PFSK-1 (cell line): ENCODE data around the gene PIK3R5.

ENCODE experiments used
- FOXP2 ChIP-seq: optimal IDR thresholded peaks from 2 replicates; pipeline ENCODE3; 2011; ENCODE audit warnings: borderline replicate concordance, control low read depth, inconsistent platforms; ENCODE audit not compliant: insufficient read depth; ENCODE audit errors: extremely low read length, extremely low read depth
- POLR2AphosphoS5 ChIP-seq: IDR thresholded peaks from 2 replicates; pipeline ENCODE4 v1.6.1; 2012; ENCODE audit warnings: low read depth, mild to moderate bottlenecking, control low read depth, low read length, moderate library complexity
- REST ChIP-seq, 2 experiments: IDR thresholded peaks; 2 replicates each; pipeline versions ENCODE4 v1.6.1 to v1.8.0; 2011 to 2012; ENCODE audit warnings: low read depth in 2 of 2, low read length in 2 of 2, control low read depth in 1 of 2, inconsistent platforms in 1 of 2, mild to moderate bottlenecking in 1 of 2, moderate library complexity in 1 of 2; ENCODE audit not compliant: insufficient read depth in 1 of 2
- SIN3A ChIP-seq: IDR thresholded peaks from 2 replicates; pipeline ENCODE4 v1.6.1; 2012; ENCODE audit warnings: mild to moderate bottlenecking, low read length, moderate library complexity, borderline replicate concordance; ENCODE audit not compliant: insufficient read depth
- TAF1 ChIP-seq: IDR thresholded peaks from 2 replicates; pipeline ENCODE4 v1.6.1; 2012; ENCODE audit warnings: low read length, control low read depth, borderline replicate concordance; ENCODE audit not compliant: insufficient read depth

PIK3R5 gene

GRCh38 chr17:9002606-9003354, 37.3 kb upstream of the PIK3R5 start:
- TF ChIP-seq TAF1 (no peak), FOXP2 (no peak), POLR2AphosphoS5 (no peak), SIN3A (no peak), REST (IDR thresholded peaks at IDR 0.05; ENCODE audit: insufficient read depth in 1 of 2, low read depth in 2 of 2, low read length in 2 of 2) (no peak)

- TF ChIP-seq SIN3A = no peak
- TF ChIP-seq TAF1 = no peak
These were observed 36.7 kb upstream of the PIK3R5 start for GRCh38 chr17:9002227-9002605.

- no peak for TF ChIP-seq SIN3A
- no peak for TF ChIP-seq REST (IDR thresholded peaks at IDR 0.05; ENCODE audit: insufficient read depth in 1 of 2, low read depth in 2 of 2, low read length in 2 of 2)
- no peak for TF ChIP-seq TAF1
- no peak for TF ChIP-seq FOXP2
- no peak for TF ChIP-seq POLR2AphosphoS5
These were observed 36.1 kb upstream of the PIK3R5 start for GRCh38 chr17:9001559-9001958.

- TF ChIP-seq TAF1 (no peak), FOXP2 (no peak), SIN3A (no peak), POLR2AphosphoS5 (no peak), REST (IDR thresholded peaks at IDR 0.05; ENCODE audit: insufficient read depth in 1 of 2, low read depth in 2 of 2, low read length in 2 of 2) (no peak)
These were observed 32.6 kb upstream of the PIK3R5 start for GRCh38 chr17:8997994-8998628.

GRCh38 chr17:8995711-8996110, 30.2 kb upstream of the PIK3R5 start:
- TF ChIP-seq POLR2AphosphoS5 (no peak), TAF1 (no peak), REST (IDR thresholded peaks at IDR 0.05; ENCODE audit: insufficient read depth in 1 of 2, low read depth in 2 of 2, low read length in 2 of 2) (no peak), SIN3A (no peak), FOXP2 (no peak)
